ENCODE results near the gene JMJD7.

Gene JMJD7

DNA sequence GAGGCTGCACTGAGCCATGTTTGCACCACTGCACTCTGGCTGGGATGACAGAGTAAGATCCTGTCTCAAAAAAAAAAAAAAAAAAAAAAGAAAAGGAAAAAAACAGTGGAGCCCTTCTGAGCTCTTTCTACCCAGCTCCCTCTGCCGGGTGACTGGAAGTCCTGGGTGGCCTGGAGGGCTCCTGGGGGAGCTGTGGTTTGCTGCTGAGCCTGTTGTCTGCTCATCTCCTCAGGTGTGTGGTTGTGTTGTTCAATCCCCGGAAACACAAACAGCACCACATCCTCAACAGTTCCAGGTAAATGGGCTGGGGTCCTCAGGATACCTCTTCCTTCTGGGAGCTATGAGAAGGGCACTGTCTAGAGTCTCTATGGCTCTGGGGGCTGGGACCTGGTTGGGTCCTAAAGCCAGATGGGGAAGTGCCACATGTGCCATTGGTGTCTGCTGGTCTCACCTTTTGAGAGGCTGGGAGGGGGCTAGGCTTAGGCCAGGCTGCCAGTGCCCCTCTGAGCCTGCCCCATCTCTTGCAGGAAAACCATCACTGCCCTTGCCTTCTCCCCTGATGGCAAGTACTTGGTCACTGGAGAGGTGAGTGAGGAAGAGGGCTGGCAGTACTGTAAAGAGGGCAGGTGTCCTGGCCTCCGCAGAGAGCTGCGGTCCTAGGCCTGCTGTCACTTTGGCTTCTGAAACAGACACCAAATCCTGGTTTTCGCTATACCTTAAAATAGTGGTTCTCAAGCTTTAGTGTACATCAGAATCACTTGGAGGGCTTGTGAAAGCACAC is 17.1 kb upstream of the JMJD7 start:
- TF ChIP-seq ZNF70 (CRISPR knock-in tag; IDR thresholded peaks at IDR 0.05) = no peak
- no peak for TF ChIP-seq CSDC2 (CRISPR knock-in tag; IDR thresholded peaks at IDR 0.05)
- TF ChIP-seq, protein P1, sequence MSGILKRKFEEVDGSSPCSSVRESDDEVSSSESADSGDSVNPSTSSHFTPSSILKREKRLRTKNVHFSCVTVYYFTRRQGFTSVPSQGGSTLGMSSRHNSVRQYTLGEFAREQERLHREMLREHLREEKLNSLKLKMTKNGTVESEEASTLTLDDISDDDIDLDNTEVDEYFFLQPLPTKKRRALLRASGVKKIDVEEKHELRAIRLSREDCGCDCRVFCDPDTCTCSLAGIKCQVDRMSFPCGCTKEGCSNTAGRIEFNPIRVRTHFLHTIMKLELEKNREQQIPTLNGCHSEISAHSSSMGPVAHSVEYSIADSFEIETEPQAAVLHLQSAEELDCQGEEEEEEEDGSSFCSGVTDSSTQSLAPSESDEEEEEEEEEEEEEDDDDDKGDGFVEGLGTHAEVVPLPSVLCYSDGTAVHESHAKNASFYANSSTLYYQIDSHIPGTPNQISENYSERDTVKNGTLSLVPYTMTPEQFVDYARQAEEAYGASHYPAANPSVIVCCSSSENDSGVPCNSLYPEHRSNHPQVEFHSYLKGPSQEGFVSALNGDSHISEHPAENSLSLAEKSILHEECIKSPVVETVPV (CRISPR knock-in tag; IDR thresholded peaks at IDR 0.05) = no peak
- TF ChIP-seq ARNTL (CRISPR knock-in tag; IDR thresholded peaks at IDR 0.05; ENCODE audit: borderline replicate concordance, low read depth) = no peak
- TF ChIP-seq, protein P2, sequence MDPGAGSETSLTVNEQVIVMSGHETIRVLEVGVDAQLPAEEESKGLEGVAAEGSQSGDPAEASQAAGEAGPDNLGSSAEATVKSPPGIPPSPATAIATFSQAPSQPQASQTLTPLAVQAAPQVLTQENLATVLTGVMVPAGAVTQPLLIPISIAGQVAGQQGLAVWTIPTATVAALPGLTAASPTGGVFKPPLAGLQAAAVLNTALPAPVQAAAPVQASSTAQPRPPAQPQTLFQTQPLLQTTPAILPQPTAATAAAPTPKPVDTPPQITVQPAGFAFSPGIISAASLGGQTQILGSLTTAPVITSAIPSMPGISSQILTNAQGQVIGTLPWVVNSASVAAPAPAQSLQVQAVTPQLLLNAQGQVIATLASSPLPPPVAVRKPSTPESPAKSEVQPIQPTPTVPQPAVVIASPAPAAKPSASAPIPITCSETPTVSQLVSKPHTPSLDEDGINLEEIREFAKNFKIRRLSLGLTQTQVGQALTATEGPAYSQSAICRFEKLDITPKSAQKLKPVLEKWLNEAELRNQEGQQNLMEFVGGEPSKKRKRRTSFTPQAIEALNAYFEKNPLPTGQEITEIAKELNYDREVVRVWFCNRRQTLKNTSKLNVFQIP (CRISPR knock-in tag; IDR thresholded peaks at IDR 0.05; ENCODE audit: borderline replicate concordance, low read depth) = no peak
- TF ChIP-seq RARB (CRISPR knock-in tag; IDR thresholded peaks at IDR 0.05) = no peak
- TF ChIP-seq OSR1 (CRISPR knock-in tag; IDR thresholded peaks at IDR 0.05) = no peak
- TF ChIP-seq ZNF8 (CRISPR knock-in tag; IDR thresholded peaks at IDR 0.05) = no peak
- peak; percentile 23 for ATAC-seq

DNA sequence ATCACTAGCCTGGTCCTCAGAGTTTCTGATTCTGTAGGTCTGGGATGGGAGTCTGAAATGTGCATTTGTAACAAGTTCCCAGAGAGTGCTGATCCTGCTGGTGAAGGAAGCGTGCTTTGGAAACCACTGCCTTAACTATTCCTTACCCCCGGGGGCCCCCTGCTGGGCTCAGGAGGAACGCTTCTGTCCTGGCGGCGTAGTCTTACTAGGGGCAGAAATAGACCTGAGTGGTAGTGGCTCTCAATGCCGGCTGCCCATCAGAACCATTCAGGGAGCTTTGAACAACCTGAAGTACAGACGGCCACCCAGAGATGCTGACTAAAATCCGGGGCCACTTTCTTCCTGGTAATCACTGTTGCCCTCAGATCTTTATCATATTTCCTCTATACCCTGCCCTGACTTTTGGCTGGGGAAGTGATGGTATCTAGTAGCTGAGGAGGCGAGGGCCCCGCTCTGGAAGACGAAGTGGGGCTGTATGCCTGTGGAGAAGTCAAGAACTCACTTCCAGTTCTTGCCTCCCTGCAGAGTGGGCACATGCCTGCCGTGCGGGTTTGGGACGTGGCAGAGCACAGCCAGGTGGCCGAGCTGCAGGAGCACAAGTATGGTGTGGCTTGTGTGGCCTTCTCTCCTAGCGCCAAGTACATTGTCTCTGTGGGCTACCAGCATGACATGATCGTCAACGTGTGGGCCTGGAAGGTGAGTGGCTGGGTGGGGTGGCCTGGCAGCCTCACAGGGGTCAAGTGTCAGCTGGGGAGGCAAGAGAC is 16.3 kb upstream of the JMJD7 start:
- TF ChIP-seq, protein P3, sequence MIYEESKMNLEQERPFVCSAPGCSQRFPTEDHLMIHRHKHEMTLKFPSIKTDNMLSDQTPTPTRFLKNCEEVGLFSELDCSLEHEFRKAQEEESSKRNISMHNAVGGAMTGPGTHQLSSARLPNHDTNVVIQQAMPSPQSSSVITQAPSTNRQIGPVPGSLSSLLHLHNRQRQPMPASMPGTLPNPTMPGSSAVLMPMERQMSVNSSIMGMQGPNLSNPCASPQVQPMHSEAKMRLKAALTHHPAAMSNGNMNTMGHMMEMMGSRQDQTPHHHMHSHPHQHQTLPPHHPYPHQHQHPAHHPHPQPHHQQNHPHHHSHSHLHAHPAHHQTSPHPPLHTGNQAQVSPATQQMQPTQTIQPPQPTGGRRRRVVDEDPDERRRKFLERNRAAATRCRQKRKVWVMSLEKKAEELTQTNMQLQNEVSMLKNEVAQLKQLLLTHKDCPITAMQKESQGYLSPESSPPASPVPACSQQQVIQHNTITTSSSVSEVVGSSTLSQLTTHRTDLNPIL (CRISPR knock-in tag; IDR thresholded peaks at IDR 0.05; ENCODE audit: low read depth) = no peak
- TF ChIP-seq ZNF565 (CRISPR knock-in tag; conservative IDR thresholded peaks at IDR 0.05; ENCODE audit: low read depth) (no peak), BACH2 (CRISPR knock-in tag; IDR thresholded peaks at IDR 0.05; ENCODE audit: borderline replicate concordance) (no peak), TCF4 (CRISPR knock-in tag; IDR thresholded peaks at IDR 0.05; ENCODE audit: borderline replicate concordance) (no peak), OSR1 (CRISPR knock-in tag; IDR thresholded peaks at IDR 0.05) (no peak), ZNF8 (CRISPR knock-in tag; IDR thresholded peaks at IDR 0.05) (no peak), ZFP30 (CRISPR knock-in tag; IDR thresholded peaks at IDR 0.05) (no peak), RARB (CRISPR knock-in tag; IDR thresholded peaks at IDR 0.05) (no peak)
- TF ChIP-seq, protein P4, sequence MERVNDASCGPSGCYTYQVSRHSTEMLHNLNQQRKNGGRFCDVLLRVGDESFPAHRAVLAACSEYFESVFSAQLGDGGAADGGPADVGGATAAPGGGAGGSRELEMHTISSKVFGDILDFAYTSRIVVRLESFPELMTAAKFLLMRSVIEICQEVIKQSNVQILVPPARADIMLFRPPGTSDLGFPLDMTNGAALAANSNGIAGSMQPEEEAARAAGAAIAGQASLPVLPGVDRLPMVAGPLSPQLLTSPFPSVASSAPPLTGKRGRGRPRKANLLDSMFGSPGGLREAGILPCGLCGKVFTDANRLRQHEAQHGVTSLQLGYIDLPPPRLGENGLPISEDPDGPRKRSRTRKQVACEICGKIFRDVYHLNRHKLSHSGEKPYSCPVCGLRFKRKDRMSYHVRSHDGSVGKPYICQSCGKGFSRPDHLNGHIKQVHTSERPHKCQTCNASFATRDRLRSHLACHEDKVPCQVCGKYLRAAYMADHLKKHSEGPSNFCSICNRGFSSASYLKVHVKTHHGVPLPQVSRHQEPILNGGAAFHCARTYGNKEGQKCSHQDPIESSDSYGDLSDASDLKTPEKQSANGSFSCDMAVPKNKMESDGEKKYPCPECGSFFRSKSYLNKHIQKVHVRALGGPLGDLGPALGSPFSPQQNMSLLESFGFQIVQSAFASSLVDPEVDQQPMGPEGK (CRISPR knock-in tag; IDR thresholded peaks at IDR 0.05; ENCODE audit: borderline replicate concordance) = no peak
- peak; percentile 98 for ATAC-seq

DNA sequence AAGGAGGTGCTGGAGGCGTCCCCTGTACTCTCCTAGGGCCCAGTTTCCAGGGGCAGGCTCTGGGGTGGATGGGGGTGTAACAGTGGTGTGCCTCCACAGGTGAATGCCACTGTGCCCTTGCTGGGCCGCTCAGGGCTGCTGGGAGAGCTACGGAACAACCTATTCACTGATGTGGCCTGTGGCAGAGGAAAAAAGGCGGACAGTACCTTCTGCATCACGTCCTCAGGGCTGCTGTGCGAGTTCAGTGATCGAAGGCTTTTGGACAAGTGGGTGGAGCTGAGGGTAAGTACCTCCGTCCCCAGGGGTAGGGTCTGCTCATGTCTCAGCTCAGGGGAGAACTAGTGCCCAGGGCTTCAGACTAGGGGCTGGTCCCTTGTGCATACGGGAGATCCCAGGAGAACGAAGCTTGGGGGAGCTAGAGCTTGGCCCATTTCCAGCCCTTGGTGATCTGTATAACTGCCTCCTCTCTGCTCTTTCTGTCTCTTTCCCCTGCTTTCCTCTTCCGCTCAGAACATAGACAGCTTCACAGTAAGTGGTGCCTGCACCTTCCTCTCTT is 15.0 kb upstream of the JMJD7 start:
- ATAC-seq = no peak
- TF ChIP-seq ARNTL (CRISPR knock-in tag; IDR thresholded peaks at IDR 0.05; ENCODE audit: borderline replicate concordance, low read depth) (no peak), BACH2 (CRISPR knock-in tag; IDR thresholded peaks at IDR 0.05; ENCODE audit: borderline replicate concordance) (no peak), ZFP30 (CRISPR knock-in tag; IDR thresholded peaks at IDR 0.05) (no peak), ZNF8 (CRISPR knock-in tag; IDR thresholded peaks at IDR 0.05) (no peak), GLIS3 (CRISPR knock-in tag; IDR thresholded peaks at IDR 0.05) (no peak), ESRRG (CRISPR knock-in tag; IDR thresholded peaks at IDR 0.05) (no peak), ZC3H10 (CRISPR knock-in tag; IDR thresholded peaks at IDR 0.05) (no peak), RARB (CRISPR knock-in tag; IDR thresholded peaks at IDR 0.05) (no peak), ZNF70 (CRISPR knock-in tag; IDR thresholded peaks at IDR 0.05) (no peak), ISL1 (CRISPR knock-in tag; IDR thresholded peaks at IDR 0.05) (no peak), CSDC2 (CRISPR knock-in tag; IDR thresholded peaks at IDR 0.05) (no peak)
- TF ChIP-seq, protein P1 (CRISPR knock-in tag; IDR thresholded peaks at IDR 0.05) = no peak
- TF ChIP-seq, protein P2 (CRISPR knock-in tag; IDR thresholded peaks at IDR 0.05; ENCODE audit: borderline replicate concordance, low read depth) = no peak
- TF ChIP-seq, protein P4 (CRISPR knock-in tag; IDR thresholded peaks at IDR 0.05; ENCODE audit: borderline replicate concordance) = no peak
- TF ChIP-seq, protein P5, sequence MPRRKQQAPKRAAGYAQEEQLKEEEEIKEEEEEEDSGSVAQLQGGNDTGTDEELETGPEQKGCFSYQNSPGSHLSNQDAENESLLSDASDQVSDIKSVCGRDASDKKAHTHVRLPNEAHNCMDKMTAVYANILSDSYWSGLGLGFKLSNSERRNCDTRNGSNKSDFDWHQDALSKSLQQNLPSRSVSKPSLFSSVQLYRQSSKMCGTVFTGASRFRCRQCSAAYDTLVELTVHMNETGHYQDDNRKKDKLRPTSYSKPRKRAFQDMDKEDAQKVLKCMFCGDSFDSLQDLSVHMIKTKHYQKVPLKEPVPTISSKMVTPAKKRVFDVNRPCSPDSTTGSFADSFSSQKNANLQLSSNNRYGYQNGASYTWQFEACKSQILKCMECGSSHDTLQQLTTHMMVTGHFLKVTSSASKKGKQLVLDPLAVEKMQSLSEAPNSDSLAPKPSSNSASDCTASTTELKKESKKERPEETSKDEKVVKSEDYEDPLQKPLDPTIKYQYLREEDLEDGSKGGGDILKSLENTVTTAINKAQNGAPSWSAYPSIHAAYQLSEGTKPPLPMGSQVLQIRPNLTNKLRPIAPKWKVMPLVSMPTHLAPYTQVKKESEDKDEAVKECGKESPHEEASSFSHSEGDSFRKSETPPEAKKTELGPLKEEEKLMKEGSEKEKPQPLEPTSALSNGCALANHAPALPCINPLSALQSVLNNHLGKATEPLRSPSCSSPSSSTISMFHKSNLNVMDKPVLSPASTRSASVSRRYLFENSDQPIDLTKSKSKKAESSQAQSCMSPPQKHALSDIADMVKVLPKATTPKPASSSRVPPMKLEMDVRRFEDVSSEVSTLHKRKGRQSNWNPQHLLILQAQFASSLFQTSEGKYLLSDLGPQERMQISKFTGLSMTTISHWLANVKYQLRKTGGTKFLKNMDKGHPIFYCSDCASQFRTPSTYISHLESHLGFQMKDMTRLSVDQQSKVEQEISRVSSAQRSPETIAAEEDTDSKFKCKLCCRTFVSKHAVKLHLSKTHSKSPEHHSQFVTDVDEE (CRISPR knock-in tag; IDR thresholded peaks at IDR 0.05) = no peak
